Sciatic nerve (tissue), 2 donors: ENCODE results near the gene PRDX5. TPM values are rescaled to one million over a fixed set of nuclear protein-coding genes. Genes with fewer than 3 reads are reported as not detected.

Source experiments
- ATAC-seq: fragments of 200-7000 bp; cut with Tn5 transposase; one replicate; pipeline ENCODE4 v1.9.1; 2020; ENCODE audit warnings: mild to moderate bottlenecking, moderate library complexity
- DNase-seq: peaks from one replicate; pipeline ENCODE4 v3.0.0-alpha.2; 2020; ENCODE audit warnings: low spot score
- intact Hi-C: fragments of 100-400 bp; cut with DNase I; formaldehyde crosslinking; loops from one replicate; pipeline ENCODE4 v1.14.2; 2022
- total RNA-seq: library from RNA; stranded (reverse); fragmentation: NEBNext Ultra II Directional; extraction: Animal tissue kit (Norgen Biotek cat#: 25700); gene quantifications from one replicate; pipeline ENCODE4 v1.2.1, GENCODE V29; 2021
- donor health status: DM: no; HTN: no; CAD: no.
- donor health status: DM: no; HTN: no; CAD: no.

PRDX5 gene
- 143 TPM for total RNA-seq

DNA sequence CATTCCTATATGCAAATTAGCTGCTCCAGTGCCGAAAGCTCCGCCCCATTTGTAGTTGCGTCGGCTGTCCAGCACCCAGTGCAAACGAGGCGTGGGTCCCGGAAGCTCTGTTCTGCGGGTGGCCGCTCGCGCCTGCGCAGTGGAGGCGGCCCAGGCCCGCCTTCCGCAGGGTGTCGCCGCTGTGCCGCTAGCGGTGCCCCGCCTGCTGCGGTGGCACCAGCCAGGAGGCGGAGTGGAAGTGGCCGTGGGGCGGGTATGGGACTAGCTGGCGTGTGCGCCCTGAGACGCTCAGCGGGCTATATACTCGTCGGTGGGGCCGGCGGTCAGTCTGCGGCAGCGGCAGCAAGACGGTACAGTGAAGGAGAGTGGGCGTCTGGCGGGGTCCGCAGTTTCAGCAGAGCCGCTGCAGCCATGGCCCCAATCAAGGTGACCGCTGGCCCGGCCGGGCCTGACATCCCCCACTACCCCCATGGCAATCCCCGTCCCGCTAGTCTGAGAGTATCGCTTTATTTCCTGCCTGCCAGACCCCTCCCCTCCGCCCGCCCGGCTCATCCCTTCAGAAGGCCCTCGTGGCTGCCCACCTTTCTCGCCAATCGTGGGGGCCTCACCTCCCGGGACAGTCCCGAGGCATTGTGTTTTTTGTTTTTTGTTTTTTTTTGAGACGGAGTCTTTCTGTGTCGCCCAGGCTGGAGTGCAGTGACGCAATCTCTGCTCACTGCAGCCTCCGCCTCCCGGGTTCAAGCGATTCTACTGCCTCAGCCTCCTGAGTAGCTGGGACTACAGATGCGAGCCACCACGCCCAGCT, at the start of gene PRDX5:
PRDX5 (plus strand) TSS at position 161 of the 805 bp plus-strand sequence; CDS start at position 256, 95 bp downstream.
- DNase-seq: peak; percentile 97
- intact Hi-C loops: no loop called here
- peak; percentile 95 for ATAC-seq

DNA sequence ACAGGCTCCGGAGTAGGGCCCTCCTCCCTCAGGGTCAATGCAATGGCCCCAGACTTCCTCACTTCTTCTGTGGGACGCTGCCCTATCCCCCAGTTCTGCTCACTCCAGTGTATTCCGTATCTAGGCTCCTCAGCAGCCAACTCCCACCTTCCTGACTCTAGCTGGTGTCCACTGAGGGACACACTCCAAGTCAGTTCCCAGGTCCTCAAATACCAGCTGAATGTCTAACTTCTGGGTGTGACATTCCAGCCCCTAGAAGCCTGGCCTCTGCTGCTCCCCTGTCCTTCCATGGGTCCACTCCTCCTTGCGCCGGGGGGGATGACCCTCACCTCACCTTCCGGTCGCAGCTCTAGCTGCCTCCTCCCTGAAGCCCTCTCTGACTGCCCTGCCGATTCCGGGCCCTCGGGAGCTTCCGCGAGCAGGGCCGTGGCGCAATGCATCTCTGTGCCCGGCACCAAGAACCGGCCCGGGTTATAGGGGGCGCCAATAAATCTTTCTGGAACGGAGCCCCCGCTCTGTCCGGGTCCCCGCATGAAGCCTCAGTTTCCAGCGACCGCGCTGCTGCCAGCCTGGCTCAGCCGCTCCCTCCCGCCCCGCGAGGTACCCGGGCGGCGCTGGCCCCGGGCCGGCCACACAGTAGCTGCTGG, 48.9 kb upstream of the PRDX5 start:
- intact Hi-C loops: no loop called here
- peak; percentile 3 for ATAC-seq
- no peak for DNase-seq

DNA sequence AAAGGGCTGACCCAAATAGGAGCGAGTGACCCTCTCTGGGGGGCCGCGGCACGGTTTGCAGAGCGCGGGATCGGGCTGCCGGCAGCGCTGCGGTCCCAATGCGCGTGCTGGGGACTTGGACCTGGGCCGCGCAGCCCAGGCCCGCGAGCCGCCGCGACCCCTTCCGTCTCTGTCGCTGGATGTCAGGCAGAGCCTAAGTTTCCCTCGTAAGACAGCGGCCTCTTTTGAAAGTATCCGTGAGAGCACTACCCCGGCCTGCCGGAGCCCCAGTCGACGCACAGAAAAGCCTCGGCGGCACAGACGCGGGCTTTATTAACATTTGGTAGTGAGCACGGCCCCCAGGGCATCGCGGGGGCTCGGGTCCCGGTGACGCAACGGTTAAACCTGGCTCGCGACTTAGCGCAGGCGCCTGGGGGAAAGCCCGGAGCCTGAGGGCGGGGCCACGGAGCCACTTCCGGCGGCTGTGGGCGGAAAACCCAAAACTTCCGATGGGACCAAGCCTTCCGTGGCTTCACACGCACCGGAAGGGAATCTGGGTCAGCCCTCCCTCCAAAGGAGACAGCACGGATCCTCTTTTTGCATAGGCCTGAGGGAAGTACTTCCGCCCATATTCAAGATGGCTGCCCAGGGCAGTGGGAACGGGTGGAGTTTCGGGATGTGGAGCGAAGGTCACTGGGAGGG, 48.2 kb upstream of the PRDX5 start:
- DNase-seq: peak; percentile 98
- intact Hi-C loops: no loop called here
- ATAC-seq: peak; percentile 92

DNA sequence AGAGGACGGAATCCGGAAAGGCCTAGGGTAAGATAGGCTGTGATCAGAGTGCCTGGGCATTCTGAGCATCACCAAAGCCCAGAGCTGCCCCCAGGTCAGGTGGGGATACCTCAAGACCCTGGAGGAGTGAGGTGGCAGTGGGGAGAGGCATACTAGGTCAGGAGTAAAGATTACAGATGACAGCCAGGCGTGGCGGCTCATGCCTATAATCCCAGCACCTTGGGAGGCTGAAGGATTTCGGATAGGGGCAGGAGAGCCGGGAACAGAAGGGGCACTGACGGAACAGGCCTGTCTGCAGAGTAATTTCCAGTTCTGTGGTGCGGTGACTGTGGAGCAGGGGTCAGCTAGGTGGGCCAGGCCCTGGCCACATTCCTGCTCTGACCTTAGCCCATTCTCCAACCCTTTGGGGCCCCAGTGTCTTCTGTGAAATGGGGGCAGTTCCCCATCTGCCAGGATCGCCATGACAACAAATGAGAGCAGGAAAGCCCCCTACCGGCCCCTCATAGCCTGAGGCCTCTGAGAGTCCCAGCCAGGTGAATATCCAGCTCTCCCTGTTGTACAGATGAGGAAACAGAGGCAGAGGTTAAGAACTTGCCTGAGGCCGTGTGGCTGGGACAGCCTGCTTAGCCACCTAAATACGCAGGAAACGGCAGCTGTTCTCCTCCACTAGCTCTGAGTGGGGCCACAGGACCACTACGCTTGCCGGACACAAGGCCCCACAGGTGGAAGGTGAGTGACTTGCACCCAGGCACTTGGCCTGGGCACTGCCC, 42.7 kb upstream of the PRDX5 start:
- ATAC-seq: no peak
- intact Hi-C loops: no loop called here
- DNase-seq: no peak

DNA sequence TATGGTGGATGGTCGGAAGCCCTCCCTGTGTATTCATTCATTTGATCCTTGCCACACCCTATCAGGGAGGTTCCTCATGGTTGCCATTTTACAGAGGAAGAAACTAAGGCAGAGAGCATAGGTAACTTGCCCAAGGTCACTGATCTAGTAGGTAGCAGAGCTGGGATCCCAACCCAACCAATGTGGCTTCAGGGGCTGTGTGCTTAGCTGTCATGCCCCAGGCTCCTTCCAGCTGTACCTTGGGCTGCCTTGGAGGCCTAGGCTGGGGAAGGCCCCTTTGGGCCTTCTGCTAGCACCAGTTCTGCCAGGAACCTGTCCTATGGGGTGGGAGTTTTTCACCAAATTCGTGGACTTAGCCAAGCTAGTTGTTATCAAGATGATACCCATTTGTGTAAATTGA, 42.1 kb upstream of the PRDX5 start:
- DNase-seq (no peak), ATAC-seq (no peak)
- intact Hi-C loops: no loop called here

DNA sequence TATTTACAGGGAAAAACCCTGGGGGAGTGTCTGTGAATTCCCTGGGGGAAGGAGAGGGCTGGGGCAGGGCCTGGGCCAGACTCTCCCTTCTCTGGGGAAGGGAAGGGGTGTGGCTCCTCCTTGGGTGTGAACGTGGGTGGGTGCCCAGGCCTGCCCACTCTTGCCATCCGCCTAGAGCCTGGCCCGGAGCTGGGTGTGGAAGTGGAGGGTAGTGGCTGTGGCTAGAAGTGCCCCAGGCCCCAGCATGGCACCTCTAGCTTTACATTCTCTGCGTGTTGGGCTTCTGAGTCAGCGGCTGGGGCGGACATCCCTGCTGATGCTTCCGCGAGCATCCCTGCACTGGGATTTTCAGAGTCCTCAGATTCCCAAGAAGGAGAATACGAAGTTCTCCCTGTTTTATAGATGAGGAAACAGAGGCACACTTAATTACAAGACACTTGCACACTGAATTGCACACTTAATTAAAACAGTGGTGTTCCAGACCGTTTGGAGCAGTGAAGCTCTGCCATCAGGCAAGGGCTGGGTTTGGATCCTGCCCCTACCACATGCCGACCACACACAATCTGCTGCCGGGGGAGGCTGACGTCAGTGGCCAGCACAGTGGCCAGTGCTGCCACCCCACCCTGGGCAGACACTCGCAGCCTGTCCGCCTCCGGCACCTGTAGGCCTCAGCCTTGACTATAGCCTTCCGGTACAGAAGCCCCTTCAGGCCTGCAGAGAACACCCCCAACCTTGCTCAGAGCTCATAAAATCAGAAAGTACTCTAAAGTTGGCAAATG, 41.1 kb upstream of the PRDX5 start:
- ATAC-seq (no peak), DNase-seq (no peak)
- intact Hi-C loops: no loop called here

DNA sequence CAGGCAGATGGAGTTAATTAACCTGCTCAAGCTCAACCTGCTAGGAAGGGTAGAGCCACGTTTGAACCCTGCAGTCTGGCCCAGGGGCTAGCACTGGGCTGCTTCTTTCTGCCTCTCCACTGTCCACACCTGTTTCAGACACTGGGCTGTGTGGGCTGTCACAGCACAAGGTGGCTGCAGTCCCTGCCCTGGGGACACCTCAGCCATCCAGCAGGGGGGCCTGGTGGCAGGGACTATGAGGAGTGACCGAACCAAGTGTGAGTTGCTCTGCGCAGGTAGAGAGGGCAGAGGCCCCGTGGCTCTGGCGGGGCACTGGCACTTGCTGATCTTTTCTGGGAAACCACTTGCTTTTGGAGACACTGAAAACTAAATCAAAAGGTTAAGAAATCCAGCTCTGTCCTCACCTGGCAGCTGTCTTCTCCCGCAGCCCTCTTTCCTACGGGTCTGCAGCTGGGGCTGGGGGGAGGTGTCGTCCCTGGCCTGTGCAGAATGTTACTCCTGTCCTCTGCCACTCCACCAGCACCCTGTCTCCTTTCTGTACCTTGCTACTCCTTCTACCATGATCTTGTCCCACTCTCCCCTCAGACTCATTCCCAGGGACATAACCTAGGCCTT, 39.2 kb upstream of the PRDX5 start:
- no peak for DNase-seq
- intact Hi-C loops: no loop called here
- no peak for ATAC-seq

DNA sequence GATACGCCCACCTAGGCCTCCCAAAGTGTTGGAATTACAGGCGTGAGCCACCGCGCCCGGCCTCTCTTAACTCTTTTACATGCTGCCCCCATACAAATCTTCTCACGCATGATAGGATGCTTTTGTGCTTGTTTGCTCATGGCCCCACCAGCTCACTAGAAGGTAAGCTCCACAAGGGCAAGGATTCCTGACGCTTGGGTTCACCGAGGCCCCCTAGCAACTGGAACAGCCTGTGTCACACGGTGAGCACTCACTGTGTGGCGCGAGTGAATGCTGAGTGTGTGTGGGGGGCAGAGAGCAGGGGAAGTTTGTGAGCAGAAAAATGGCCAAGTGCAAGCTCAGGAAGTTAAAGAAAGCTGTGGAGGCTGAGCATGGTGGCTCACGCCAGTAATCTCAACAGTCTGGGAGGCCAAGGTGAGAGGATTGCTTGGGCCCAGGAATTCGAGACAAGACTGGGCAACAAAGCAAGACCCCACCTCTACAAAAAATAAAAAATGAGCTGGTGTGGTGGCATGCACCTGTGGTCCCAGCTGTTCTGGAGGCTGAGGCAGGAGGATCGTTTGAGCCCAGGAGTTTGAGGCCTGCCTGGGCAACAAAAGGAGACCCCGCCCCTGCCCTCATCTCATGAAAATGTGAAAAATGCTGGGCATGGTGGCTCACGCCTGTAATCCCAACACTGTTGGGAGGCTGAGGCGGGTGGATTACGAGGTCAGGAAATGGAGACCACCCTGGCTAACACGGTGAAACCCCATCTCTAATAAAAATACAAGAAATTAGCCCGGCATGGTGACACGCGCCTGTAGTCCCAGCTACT, 35.8 kb upstream of the PRDX5 start:
- ATAC-seq: no peak
- intact Hi-C loops: no loop called here
- DNase-seq: no peak

DNA sequence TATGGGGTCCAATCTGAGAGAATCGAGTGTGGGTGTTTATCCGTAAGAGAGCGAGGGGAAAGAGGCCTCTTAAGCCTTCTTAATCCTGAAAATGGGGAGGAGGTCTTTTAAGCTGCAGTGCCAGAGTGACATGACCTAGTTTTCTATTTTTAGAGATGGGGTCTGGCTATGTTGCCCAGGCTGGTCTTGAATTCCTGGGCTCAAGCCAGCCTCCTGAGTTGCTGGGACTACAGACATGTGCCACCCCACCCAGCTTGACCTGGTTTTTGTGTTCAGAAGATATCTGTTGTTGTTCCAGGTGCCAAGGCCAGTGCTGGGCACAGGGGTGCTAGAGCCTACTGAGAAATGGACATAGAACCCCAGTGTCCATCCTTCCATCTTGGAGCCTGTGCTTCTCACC, 34.8 kb upstream of the PRDX5 start:
- no peak for ATAC-seq
- no peak for DNase-seq
- intact Hi-C loops: no loop called here

DNA sequence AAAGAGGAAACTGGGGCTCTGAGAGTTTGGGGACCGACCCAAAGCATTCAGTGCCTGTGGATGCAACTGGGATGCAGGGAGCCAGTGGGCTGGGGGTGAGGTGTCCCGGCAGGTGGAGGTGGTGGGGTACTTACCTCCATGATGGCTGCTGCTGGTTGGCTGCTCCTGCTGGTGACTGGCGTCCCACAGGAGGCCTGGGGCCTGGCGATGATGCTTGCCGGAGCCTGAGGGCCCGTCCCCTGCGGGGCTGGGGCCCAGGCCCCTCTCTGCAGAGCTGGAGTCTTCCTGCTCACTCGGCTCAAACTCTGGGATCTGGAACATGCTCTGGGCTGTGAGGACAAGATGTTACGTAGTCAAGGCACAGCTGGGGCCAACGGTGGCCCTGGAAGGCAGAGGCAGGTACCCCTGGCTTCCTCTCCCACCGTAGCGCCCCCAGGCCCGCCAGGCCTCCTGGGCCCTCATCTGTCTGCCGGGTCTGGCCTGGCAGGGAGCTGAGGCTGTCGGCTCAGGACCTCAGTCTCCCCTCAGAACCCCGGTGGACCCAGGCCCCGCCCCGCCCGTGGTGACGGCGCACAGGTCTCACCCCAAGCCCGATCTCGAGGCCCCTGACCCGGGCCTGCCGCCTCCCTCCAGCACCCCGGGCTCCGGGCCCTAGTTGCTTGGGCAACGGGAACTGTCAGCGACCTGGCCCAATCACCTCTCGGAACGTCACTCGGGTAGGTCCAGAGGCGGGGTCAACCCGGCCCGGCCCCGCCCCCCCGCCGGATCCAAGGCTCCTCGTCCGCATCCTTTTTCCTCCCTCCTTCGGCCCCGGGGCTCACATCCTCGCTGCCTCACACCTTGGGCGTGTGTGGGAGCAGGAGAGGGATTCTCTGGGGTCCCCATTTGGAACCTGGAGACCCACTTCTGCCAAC, 33.6 kb upstream of the PRDX5 start, which contains the start of gene BAD:
BAD (minus strand) TSS at position 618 of the 914 bp plus-strand sequence; CDS start at position 321, 297 bp downstream.
- intact Hi-C loops: no loop called here
- ATAC-seq (peak; percentile 97), DNase-seq (peak; percentile 98)

DNA sequence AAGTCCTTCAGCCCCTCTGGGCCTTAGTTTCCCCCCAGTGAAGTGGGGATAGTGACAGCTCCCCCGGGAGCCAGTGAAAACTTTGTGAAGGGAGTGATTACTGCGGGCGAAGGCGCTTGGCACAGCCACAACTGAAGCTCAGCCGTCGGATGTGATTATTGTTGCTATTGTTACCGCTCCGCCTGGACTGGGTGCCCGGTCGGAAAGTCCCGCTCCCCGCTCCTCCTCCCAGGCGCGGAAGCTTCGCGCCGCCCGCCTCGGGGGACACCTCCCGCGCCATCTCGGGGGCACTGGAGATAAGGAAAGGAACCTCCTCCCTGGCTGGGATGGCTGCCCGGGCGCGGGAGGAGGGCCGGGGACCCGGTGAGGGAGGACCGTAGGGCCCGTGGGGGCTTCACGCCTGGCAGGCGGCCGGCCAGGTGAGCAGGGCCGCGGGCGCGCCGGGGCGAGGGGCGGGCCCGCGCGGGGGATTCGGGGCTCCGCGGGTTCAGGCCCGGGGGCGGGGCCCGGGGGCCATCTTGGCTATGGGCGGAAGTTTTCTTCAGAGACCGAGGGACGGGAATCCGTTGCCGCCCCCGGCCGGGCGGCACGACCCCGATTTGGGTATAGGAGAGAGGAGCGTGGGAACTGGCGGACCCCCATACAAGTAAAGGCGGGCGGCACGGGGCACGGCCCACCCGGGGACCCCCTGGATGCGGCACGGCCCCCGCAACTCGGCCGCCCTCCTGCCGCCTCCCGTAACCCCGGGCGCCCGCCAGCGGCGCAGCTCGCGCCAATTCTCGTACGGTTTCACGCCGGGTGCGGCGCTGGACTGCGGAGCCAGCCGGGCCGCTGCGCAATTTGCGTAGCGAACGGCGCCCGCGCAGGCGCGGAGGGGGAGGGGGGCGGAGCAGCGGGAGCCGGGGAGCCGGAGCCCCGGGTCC, 32.7 kb upstream of the PRDX5 start, which contains the start of gene GPR137:
GPR137 (plus strand) TSS at position 887 of the 923 bp plus-strand sequence. CDS start 677 bp downstream, outside the sequence.
- DNase-seq: peak; percentile 93
- ATAC-seq: peak; percentile 59
- intact Hi-C loops: no loop called here

DNA sequence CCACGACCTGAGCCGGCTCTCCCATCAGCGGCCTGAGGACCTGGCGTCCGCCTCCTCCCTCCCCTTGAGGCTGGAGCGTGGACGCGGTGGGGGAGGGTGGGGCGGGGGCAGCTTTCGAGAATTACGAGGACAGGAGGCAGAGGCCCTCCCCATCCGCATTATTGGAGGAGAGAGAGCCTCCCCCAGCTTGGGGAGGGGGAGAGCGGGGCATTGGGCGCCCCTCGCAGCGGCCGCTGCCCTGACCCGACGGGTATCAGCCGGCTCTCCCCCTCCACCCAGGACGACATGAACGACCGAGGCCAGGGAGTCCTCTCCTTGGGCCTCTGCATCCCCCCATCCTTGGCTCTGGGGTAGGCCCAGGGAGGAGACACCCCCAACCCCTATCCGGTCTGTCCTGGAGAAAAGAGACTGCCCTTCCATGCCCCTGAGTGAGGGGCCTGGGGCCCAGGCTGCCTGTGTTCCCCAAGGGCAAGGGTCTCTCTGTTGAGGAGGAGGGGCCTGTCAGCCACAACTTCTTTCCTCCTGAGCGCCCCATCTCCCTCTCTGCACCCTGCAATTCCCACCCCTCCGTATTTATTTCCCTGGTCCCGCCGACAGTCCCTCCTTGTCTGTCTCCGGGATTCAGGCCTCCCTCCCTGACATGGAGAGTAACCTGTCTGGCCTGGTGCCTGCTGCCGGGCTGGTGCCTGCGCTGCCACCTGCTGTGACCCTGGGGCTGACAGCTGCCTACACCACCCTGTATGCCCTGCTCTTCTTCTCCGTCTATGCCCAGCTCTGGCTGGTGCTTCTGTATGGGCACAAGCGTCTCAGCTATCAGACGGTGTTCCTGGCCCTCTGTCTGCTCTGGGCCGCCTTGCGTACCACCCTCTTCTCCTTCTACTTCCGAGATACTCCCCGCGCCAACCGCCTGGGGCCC, 31.8 kb upstream of the PRDX5 start:
- peak; percentile 1 for ATAC-seq
- intact Hi-C loops: no loop called here
- no peak for DNase-seq

DNA sequence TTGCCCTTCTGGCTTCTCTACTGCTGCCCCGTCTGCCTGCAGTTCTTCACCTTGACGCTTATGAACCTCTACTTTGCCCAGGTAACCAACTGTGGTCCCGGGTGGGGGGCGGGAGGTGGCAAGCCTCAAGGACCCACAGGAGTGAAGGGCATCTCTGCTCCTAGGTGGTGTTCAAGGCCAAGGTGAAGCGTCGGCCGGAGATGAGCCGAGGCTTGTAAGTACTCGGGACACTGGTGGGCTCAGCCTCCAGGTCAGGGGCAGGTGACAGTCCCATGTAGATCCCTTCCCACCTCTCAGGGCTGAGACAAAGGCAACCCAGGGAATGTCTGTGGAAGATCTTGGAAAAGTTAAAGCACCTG, 31.1 kb upstream of the PRDX5 start:
- intact Hi-C loops: no loop called here
- no peak for DNase-seq
- no peak for ATAC-seq

DNA sequence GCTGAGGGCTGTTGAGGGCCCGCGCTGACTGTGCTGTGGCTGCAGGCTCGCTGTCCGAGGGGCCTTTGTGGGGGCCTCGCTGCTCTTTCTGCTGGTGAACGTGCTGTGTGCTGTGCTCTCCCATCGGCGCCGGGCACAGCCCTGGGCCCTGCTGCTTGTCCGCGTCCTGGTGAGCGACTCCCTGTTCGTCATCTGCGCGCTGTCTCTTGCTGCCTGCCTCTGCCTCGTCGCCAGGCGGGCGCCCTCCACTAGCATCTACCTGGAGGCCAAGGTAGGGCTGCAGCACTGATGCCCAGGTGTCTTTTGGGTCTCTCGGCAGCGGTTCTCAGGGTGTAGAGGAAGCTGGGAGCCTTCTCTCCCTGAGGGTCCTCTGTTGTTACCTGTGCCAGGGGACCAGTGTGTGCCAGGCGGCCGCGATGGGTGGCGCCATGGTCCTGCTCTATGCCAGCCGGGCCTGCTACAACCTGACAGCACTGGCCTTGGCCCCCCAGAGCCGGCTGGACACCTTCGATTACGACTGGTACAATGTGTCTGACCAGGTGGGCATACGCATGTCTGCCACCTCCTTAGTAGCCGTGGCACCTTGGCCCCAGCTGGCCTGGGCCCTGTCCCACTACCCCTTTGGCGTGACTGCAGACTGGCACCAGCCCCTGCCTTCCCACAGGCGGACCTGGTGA, 30.1 kb upstream of the PRDX5 start:
- no peak for ATAC-seq
- peak; percentile 58 for DNase-seq
- intact Hi-C loops: no loop called here
